Kidney (tissue), 14 donors: Measurements from ENCODE around the gene CCDC57. TPM values are rescaled to one million over a fixed set of nuclear protein-coding genes. Genes with fewer than 3 reads are reported as not detected.

Source experiments
- DNase-seq, 5 donors: peaks; one replicate each; pipeline ENCODE4 v3.0.0-alpha.2; 2013 to 2020
- FAIRE-seq: peaks from 2 replicates; lab custom pipeline; 2012; peaks lifted over from hg19 to GRCh38; lab: Jason Lieb, UNC
- H3K27ac ChIP-seq, 2 donors: one replicate each; pipeline ENCODE4 v1.7.0; 2013; ENCODE audit warnings: low read depth in 2 of 2, low read length in 2 of 2, inconsistent platforms in 1 of 2
- H3K27me3 ChIP-seq: one replicate; pipeline ENCODE4 v1.7.1; 2013; ENCODE audit warnings: low read length, inconsistent platforms; ENCODE audit not compliant: control insufficient read depth, insufficient read depth
- H3K36me3 ChIP-seq, 3 donors: one replicate each; pipeline versions ENCODE4 v1.7.0 to v1.7.1; 2013; ENCODE audit warnings: low read length in 3 of 3, control low read depth in 1 of 3, inconsistent platforms in 1 of 3; ENCODE audit not compliant: insufficient read depth in 3 of 3, control insufficient read depth in 2 of 3
- H3K4me1 ChIP-seq, 3 donors: one replicate each; pipeline versions ENCODE4 v1.7.0 to v1.7.1; 2013; ENCODE audit warnings: low read length in 3 of 3, inconsistent platforms in 1 of 3, low read depth in 1 of 3; ENCODE audit not compliant: control insufficient read depth in 2 of 3, insufficient read depth in 2 of 3
- H3K4me3 ChIP-seq, 3 donors: one replicate each; pipeline versions ENCODE4 v1.7.0 to v1.8.1; 2013; ENCODE audit warnings: low read length in 3 of 3, control low read depth in 1 of 3, inconsistent platforms in 1 of 3
- H3K9ac ChIP-seq, 3 donors: one replicate each; pipeline versions ENCODE4 v1.7.0 to v1.7.1; 2013; ENCODE audit warnings: low read length in 3 of 3, control low read depth in 1 of 3, inconsistent platforms in 1 of 3
- H3K9me3 ChIP-seq, 3 donors: one replicate each; pipeline versions ENCODE4 v1.7.0 to v1.7.1; 2013; ENCODE audit warnings: low read length in 3 of 3, control low read depth in 1 of 3, inconsistent platforms in 1 of 3; ENCODE audit not compliant: control insufficient read depth in 2 of 3, insufficient read depth in 1 of 3
- CTCF ChIP-seq: IDR thresholded peaks from 3 replicates; pipeline ENCODE4 v1.5.1; 2012; ENCODE audit warnings: mild to moderate bottlenecking, moderate library complexity, borderline replicate concordance; ENCODE audit not compliant: insufficient read depth; ENCODE audit errors: extremely low read depth
- intact Hi-C: fragments of 100-400 bp; cut with DNase I; formaldehyde crosslinking; loops from one replicate; pipeline ENCODE4 v1.11.1; 2022
- polyA plus RNA-seq: library from polyadenylated mRNA; stranded (reverse); fragments of 350-450 nt; fragmentation: Illumina TruSeq; extraction: RNeasy Lipid Tissue Mini Kit (QIAGEN cat#74804); gene quantifications from one replicate; pipeline ENCODE4 v1.2.3, GENCODE V29; 2014; ENCODE audit warnings: low read depth, low replicate concordance; ENCODE audit not compliant: insufficient read depth
- total RNA-seq: library from RNA; stranded (reverse); fragmentation: NEBNext Ultra II Directional; extraction: Animal tissue kit (Norgen Biotek cat#: 25700); gene quantifications from one replicate; pipeline ENCODE4 v1.2.1, GENCODE V29; 2021
- donor health status: control.
- donor health status: control.
- donor health status: control.
- donor health status: control.
- donor health status: control.
- donor health status: DM: yes; HTN: yes; CAD: no.
- donor health status: Normal renal cell carcinoma (clear cell type).

The CCDC57 gene
- total and polyA plus RNA-seq, 2 donors from 2014 or later = 46.7 to 79.4 TPM

GRCh38 chr17:82085931-82086764, 126.5 kb downstream of the CCDC57 start:
- Histone ChIP-seq H3K27ac (no peak overlapping the region), H3K27me3 (no peaks in the 10 kb centered on the region), H3K4me3 (no peak overlapping the region), H3K9ac (no peak overlapping the region), H3K9me3 (no peaks in the 10 kb centered on the region), H3K4me1 (no peaks in the 10 kb centered on the region), H3K36me3 (peaks cover 0 to 14% (median 4%) of the 10 kb centered on the region in 3 donors)
- intact Hi-C loops = no loop called here
- TF ChIP-seq CTCF = no peak
- FAIRE-seq = no peak
- no peak for DNase-seq

GRCh38 chr17:82085031-82085861, 127.4 kb downstream of the CCDC57 start:
- Histone ChIP-seq H3K4me3 (no peak overlapping the region), H3K9me3 (no peaks in the 10 kb centered on the region), H3K27ac (no peak overlapping the region), H3K4me1 (no peaks in the 10 kb centered on the region), H3K27me3 (no peaks in the 10 kb centered on the region), H3K36me3 (peaks cover 0 to 14% (median 4%) of the 10 kb centered on the region in 3 donors), H3K9ac (no peak overlapping the region)
- FAIRE-seq (no peak), DNase-seq (no peak)
- no peak for TF ChIP-seq CTCF
- intact Hi-C loops = no loop called here

GRCh38 chr17:82084373-82085030, 128.1 kb downstream of the CCDC57 start:
- Histone ChIP-seq H3K9ac (no peak overlapping the region), H3K27ac (no peak overlapping the region), H3K4me3 (no peak overlapping the region), H3K9me3 (no peaks in the 10 kb centered on the region), H3K27me3 (no peaks in the 10 kb centered on the region), H3K4me1 (no peaks in the 10 kb centered on the region), H3K36me3 (peaks cover 0 to 14% (median 4%) of the 10 kb centered on the region in 3 donors)
- TF ChIP-seq CTCF = no peak
- intact Hi-C loops = no loop called here
- no peak for FAIRE-seq
- no peak for DNase-seq
